Adrenal gland (tissue), 12 donors: ENCODE measurements around the gene NPEPL1. TPM values are rescaled to one million over a fixed set of nuclear protein-coding genes. Genes with fewer than 3 reads are reported as not detected.

Source experiments
- DNase-seq, 7 donors: peaks; one replicate each; pipeline ENCODE4 v3.0.0-alpha.2; 2019 to 2020
- H3K27ac ChIP-seq, 5 donors: fragments of 200-600 bp; sonication (generic) in 4 of 5; 1 replicate in 3 of 5; 2 replicates in 2 of 5; pipeline versions ENCODE4 v1.5.1 to v1.8.0; 2016 to 2020; ENCODE audit warnings: mild to moderate bottlenecking in 1 of 5
- H3K27me3 ChIP-seq: fragments of 200-600 bp; 2 replicates; pipeline ENCODE4 v1.8.0; 2021
- H3K36me3 ChIP-seq, 2 donors: fragments of 200-600 bp; replicated peaks in 1 of 2; 1 replicate in 1 of 2; 2 replicates in 1 of 2; pipeline versions ENCODE4 v1.5.1 to v1.8.0; 2018 to 2022
- H3K4me1 ChIP-seq, 2 donors: fragments of 200-600 bp; replicated peaks in 1 of 2; 1 replicate in 1 of 2; 2 replicates in 1 of 2; pipeline versions ENCODE4 v1.5.1 to v1.8.0; 2018 to 2021
- H3K4me3 ChIP-seq, 4 donors: fragments of 200-600 bp; sonication (generic) in 3 of 4; one replicate each; pipeline ENCODE4 v1.5.1; 2016 to 2018
- H3K9me3 ChIP-seq, 3 donors: fragments of 200-600 bp; sonication (generic) in 1 of 3; replicated peaks in 1 of 3; 1 replicate in 2 of 3; 2 replicates in 1 of 3; pipeline versions ENCODE4 v1.5.1 to v1.8.0; 2016 to 2021
- POLR2A ChIP-seq, 2 donors: fragments of 450-650 bp; IDR thresholded peaks; one replicate each; pipeline ENCODE4 v1.6.1; 2017; ENCODE audit warnings: antibody characterized with exemption in 2 of 2, mild to moderate bottlenecking in 2 of 2, moderate library complexity in 1 of 2
- WGBS, 4 donors: extraction: QIAGEN DNeasy Blood & Tissue Kit in 2 of 4; methylation state at CpG; one replicate each; pipeline versions ENCODE4 v1.1.5 to v1.1.7; 2013 to 2017; 5-methylcytosine and 5-hydroxymethylcytosine counted together
- intact Hi-C, 2 donors: fragments of 100-400 bp; cut with DNase I; formaldehyde crosslinking; loops; one replicate each; pipeline versions ENCODE4 v1.14.1 to v1.15.0; 2022 to 2023
- polyA plus RNA-seq, 3 donors: library from polyadenylated mRNA; stranded (reverse); fragments of 200-250 nt in 2 of 3; fragments of 350-450 nt in 1 of 3; fragmentation: Illumina TruSeq in 1 of 3; extraction: RNeasy Lipid Tissue Mini Kit (QIAGEN cat#74804) in 1 of 3; gene quantifications; one replicate each; pipeline ENCODE4 v1.2.3, GENCODE V29; 2013 to 2014
- total RNA-seq, 9 donors: library from RNA; depleted of rRNA in 4 of 9; stranded (reverse); fragments of >200 nt in 4 of 9; fragments of 120-200 nt in 1 of 9; fragmentation: NEBNext Ultra II Directional in 1 of 9; extraction: Animal tissue kit (Norgen Biotek cat#: 25700) in 1 of 9; gene quantifications; one replicate each; pipeline versions ENCODE4 v1.1.0 to v1.2.4, GENCODE V29; 2013 to 2023
- TF ChIP-seq, protein P1 (sequence below), 6 experiments: fragments of 450-650 bp in 4 of 6; fragments of 200-600 bp in 2 of 6; sonication (generic) in 1 of 6; IDR thresholded peaks; 1 replicate in 5 of 6; 2 replicates in 1 of 6; pipeline versions ENCODE4 v1.5.1 to v1.8.0; 2016 to 2021; ENCODE audit warnings: antibody characterized with exemption in 6 of 6, mild to moderate bottlenecking in 2 of 6, moderate library complexity in 1 of 6
- donor health status: healthy with polysubstance abuse.
- donor health status: Bipolar disorder and iron deficiency.
- donor health status: DM: yes; HTN: yes; CAD: no.
- donor health status: DM: no; HTN: no; CAD: no.
- donor health status: DM: no; HTN: no; CAD: no.
- donor health status: DM: yes; HTN: yes; CAD: no.

Gene NPEPL1
- total and polyA plus RNA-seq, 12 donors = 9.3 to 158 (median 35.2) TPM

GRCh38 chr20:58752565-58752964 is 60.0 kb downstream of the NPEPL1 start:
- H3K36me3 ChIP-seq = no peaks in the 10 kb centered on the region
- no peaks in the 10 kb centered on the region for H3K4me1 ChIP-seq
- DNase-seq = no peak
- intact Hi-C loops = no loop called here
- 80 to 92% (median 88%) methylated on average over 5 to 6 of the region's 6 CpGs for WGBS, 4 donors
- no peak overlapping the region for H3K4me3 ChIP-seq
- no peaks in the 10 kb centered on the region for H3K9me3 ChIP-seq
- H3K27me3 ChIP-seq = no peaks in the 10 kb centered on the region
- H3K27ac ChIP-seq = no peak overlapping the region
- TF ChIP-seq, protein P1, sequence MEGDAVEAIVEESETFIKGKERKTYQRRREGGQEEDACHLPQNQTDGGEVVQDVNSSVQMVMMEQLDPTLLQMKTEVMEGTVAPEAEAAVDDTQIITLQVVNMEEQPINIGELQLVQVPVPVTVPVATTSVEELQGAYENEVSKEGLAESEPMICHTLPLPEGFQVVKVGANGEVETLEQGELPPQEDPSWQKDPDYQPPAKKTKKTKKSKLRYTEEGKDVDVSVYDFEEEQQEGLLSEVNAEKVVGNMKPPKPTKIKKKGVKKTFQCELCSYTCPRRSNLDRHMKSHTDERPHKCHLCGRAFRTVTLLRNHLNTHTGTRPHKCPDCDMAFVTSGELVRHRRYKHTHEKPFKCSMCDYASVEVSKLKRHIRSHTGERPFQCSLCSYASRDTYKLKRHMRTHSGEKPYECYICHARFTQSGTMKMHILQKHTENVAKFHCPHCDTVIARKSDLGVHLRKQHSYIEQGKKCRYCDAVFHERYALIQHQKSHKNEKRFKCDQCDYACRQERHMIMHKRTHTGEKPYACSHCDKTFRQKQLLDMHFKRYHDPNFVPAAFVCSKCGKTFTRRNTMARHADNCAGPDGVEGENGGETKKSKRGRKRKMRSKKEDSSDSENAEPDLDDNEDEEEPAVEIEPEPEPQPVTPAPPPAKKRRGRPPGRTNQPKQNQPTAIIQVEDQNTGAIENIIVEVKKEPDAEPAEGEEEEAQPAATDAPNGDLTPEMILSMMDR (IDR thresholded peaks at IDR 0.05) = no peak
- no peak for TF ChIP-seq POLR2A (IDR thresholded peaks at IDR 0.05)

GRCh38 chr20:58753267-58753921 is 60.8 kb downstream of the NPEPL1 start:
- DNase-seq = no peak
- Histone ChIP-seq H3K9me3 (no peaks in the 10 kb centered on the region), H3K4me3 (no peak overlapping the region), H3K27ac (no peak overlapping the region), H3K27me3 (no peaks in the 10 kb centered on the region), H3K36me3 (no peaks in the 10 kb centered on the region), H3K4me1 (no peaks in the 10 kb centered on the region)
- intact Hi-C loops = no loop called here
- TF ChIP-seq, protein P1 (IDR thresholded peaks at IDR 0.05) = no peak
- no peak for TF ChIP-seq POLR2A (IDR thresholded peaks at IDR 0.05)
- 80 to 86% (median 85%) methylated on average over 14 of the region's 14 CpGs for WGBS, 4 donors

GRCh38 chr20:58753922-58754551 is 61.4 kb downstream of the NPEPL1 start:
- intact Hi-C loops = no loop called here
- Histone ChIP-seq H3K4me1 (no peaks in the 10 kb centered on the region), H3K4me3 (no peak overlapping the region), H3K9me3 (no peaks in the 10 kb centered on the region), H3K27me3 (no peaks in the 10 kb centered on the region), H3K27ac (no peak overlapping the region), H3K36me3 (no peaks in the 10 kb centered on the region)
- WGBS, 4 donors = 76 to 82% (median 81%) methylated on average over 12 to 17 of the region's 17 CpGs
- no peak for DNase-seq
- no peak for TF ChIP-seq POLR2A (IDR thresholded peaks at IDR 0.05)
- TF ChIP-seq, protein P1 (IDR thresholded peaks at IDR 0.05) = no peak

GRCh38 chr20:58754584-58754983 is 62.0 kb downstream of the NPEPL1 start:
- H3K4me3 ChIP-seq = no peak overlapping the region
- intact Hi-C loops = no loop called here
- no peaks in the 10 kb centered on the region for H3K4me1 ChIP-seq
- no peaks in the 10 kb centered on the region for H3K9me3 ChIP-seq
- WGBS, 4 donors = 75 to 84% (median 78%) methylated on average over 8 of the region's 8 CpGs
- no peak overlapping the region for H3K27ac ChIP-seq
- DNase-seq = no peak
- TF ChIP-seq POLR2A (IDR thresholded peaks at IDR 0.05) = no peak
- TF ChIP-seq, protein P1 (IDR thresholded peaks at IDR 0.05) = no peak
- H3K27me3 ChIP-seq = no peaks in the 10 kb centered on the region
- no peaks in the 10 kb centered on the region for H3K36me3 ChIP-seq
